OCI-LY3 (cell line): ENCODE measurements around the gene SLCO4C1.

Experiments used
- EZH2phosphoT487 ChIP-seq: fragments of 200-600 bp; shearing (Covaris generic); IDR thresholded peaks from 2 replicates; pipeline ENCODE4 v1.6.1; 2018; ENCODE audit warnings: antibody characterized with exemption, mixed run types, low read depth
- TF ChIP-seq, protein P1 (sequence below): fragments of 200-600, 300-600 bp; sonication (generic); IDR thresholded peaks from 2 replicates; pipeline ENCODE4 v1.5.1; 2014; ENCODE audit warnings: antibody characterized with exemption, low read length, low read depth

DNA sequence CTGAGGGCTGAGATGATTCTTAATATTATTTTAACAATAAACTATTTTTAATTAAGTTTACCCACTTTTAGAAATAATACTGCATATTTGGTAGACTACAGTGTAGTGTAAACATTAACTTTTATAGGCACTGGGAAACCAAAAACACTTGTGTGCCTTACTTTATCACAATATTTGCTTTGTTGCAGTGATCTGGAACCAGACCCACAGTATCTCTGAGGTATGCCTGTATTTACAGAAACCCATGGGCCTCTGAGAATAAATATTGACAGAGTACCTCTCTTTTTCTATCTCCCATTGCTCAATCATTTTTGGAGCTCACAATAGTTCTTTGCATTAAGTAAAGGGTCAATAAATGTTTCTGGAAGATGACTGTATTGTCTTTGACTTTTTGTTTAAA lies 73.3 kb downstream of the SLCO4C1 start:
- TF ChIP-seq, protein P1, sequence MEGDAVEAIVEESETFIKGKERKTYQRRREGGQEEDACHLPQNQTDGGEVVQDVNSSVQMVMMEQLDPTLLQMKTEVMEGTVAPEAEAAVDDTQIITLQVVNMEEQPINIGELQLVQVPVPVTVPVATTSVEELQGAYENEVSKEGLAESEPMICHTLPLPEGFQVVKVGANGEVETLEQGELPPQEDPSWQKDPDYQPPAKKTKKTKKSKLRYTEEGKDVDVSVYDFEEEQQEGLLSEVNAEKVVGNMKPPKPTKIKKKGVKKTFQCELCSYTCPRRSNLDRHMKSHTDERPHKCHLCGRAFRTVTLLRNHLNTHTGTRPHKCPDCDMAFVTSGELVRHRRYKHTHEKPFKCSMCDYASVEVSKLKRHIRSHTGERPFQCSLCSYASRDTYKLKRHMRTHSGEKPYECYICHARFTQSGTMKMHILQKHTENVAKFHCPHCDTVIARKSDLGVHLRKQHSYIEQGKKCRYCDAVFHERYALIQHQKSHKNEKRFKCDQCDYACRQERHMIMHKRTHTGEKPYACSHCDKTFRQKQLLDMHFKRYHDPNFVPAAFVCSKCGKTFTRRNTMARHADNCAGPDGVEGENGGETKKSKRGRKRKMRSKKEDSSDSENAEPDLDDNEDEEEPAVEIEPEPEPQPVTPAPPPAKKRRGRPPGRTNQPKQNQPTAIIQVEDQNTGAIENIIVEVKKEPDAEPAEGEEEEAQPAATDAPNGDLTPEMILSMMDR, result no peak
- no peak for TF ChIP-seq EZH2phosphoT487
